HTERT RPE-1 (cell line): ENCODE data around the gene SYNJ1.
"Not testable (repeated sequence)": the region's sequence is repeated elsewhere in the genome, so short reads cannot be mapped to it uniquely, and the experiment has no call there.

Experiments used
- in situ Hi-C: fragments of 300-500 bp; cut with MboI; formaldehyde crosslinking; loops from 4 replicates; pipeline ENCODE4 v1.14.3; 2020; ENCODE audit warnings: low sequenced_read_pairs

Gene SYNJ1

GRCh38 chr21:32727687-32728455 is at the start of gene SYNJ1:
Gene SYNJ1, minus strand, starts transcription at chr21:32728013. Its CDS starts 1,118 bp downstream, at chr21:32726895.
- in situ Hi-C loops, result no loop called here

- in situ Hi-C loops, result no loop called here
Observed at GRCh38 chr21:32777269-32777668, 49.5 kb upstream of the SYNJ1 start.

GRCh38 chr21:32776743-32777142 is 48.9 kb upstream of the SYNJ1 start:
- in situ Hi-C loops, result no loop called here

- in situ Hi-C loops, result not testable (repeated sequence)
Observed at GRCh38 chr21:32773048-32773344, 45.2 kb upstream of the SYNJ1 start.

- in situ Hi-C loops, result no loop called here
Observed at GRCh38 chr21:32772281-32773047, 44.7 kb upstream of the SYNJ1 start.

GRCh38 chr21:32770871-32771523 is 43.2 kb upstream of the SYNJ1 start:
- in situ Hi-C loops, result no loop called here

- in situ Hi-C loops, result no loop called here
Observed at GRCh38 chr21:32768530-32768929, 40.7 kb upstream of the SYNJ1 start.

- in situ Hi-C loops, result no loop called here
Observed at GRCh38 chr21:32765058-32765457, 37.2 kb upstream of the SYNJ1 start.

- in situ Hi-C loops, result no loop called here
Observed at GRCh38 chr21:32764186-32764585, 36.4 kb upstream of the SYNJ1 start.

- in situ Hi-C loops, result no loop called here
Observed at GRCh38 chr21:32757804-32758203, 30.0 kb upstream of the SYNJ1 start.

- in situ Hi-C loops, result no loop called here
Observed at GRCh38 chr21:32756096-32756495, 28.3 kb upstream of the SYNJ1 start.

GRCh38 chr21:32753818-32754585 is 26.2 kb upstream of the SYNJ1 start:
- in situ Hi-C loops, result no loop called here

- in situ Hi-C loops, result no loop called here
Observed at GRCh38 chr21:32750405-32750804, 22.6 kb upstream of the SYNJ1 start.

- in situ Hi-C loops, result no loop called here
Observed at GRCh38 chr21:32749662-32750061, 21.8 kb upstream of the SYNJ1 start.

GRCh38 chr21:32748529-32748928 is 20.7 kb upstream of the SYNJ1 start:
- in situ Hi-C loops, result no loop called here

GRCh38 chr21:32747396-32747795 is 19.6 kb upstream of the SYNJ1 start:
- in situ Hi-C loops, result no loop called here

GRCh38 chr21:32746711-32747110 is 18.9 kb upstream of the SYNJ1 start:
- in situ Hi-C loops, result not testable (repeated sequence)

- in situ Hi-C loops, result no loop called here
Observed at GRCh38 chr21:32742396-32742795, 14.6 kb upstream of the SYNJ1 start.

GRCh38 chr21:32741336-32741735 is 13.5 kb upstream of the SYNJ1 start:
- in situ Hi-C loops, result no loop called here

- in situ Hi-C loops, result no loop called here
Observed at GRCh38 chr21:32739946-32740345, 12.1 kb upstream of the SYNJ1 start.

GRCh38 chr21:32736083-32736482 is 8.3 kb upstream of the SYNJ1 start:
- in situ Hi-C loops, result not testable (repeated sequence)
